ENCODE results near the gene ZNF644.
"Not testable (repeated sequence)": the region's sequence is repeated elsewhere in the genome, so short reads cannot be mapped to it uniquely, and the experiment has no call there.

Gene ZNF644

GRCh38 chr1:91021686-91022517, at the start of gene ZNF644:
Gene ZNF644, minus strand, starts transcription at chr1:91022035. Its CDS starts 39,682 bp downstream, at chr1:90982353.
- peak; percentile 84 for DNase-seq

GRCh38 chr1:91070298-91070697, 48.5 kb upstream of the ZNF644 start:
- DNase-seq: no peak

- DNase-seq: no peak
Observed at GRCh38 chr1:91066538-91066937, 44.7 kb upstream of the ZNF644 start.

GRCh38 chr1:91065337-91065736, 43.5 kb upstream of the ZNF644 start:
- DNase-seq: no peak

- not testable (repeated sequence) for DNase-seq
Observed at GRCh38 chr1:91063403-91063802, 41.6 kb upstream of the ZNF644 start.

GRCh38 chr1:91059157-91059556, 37.3 kb upstream of the ZNF644 start:
- no peak for DNase-seq

- DNase-seq: no peak
Observed at GRCh38 chr1:91057784-91058183, 35.9 kb upstream of the ZNF644 start.

- no peak for DNase-seq
Observed at GRCh38 chr1:91054780-91055481, 33.1 kb upstream of the ZNF644 start.

- no peak for DNase-seq
Observed at GRCh38 chr1:91053630-91054029, 31.8 kb upstream of the ZNF644 start.

GRCh38 chr1:91049551-91049950, 27.7 kb upstream of the ZNF644 start:
- not testable (repeated sequence) for DNase-seq

- no peak for DNase-seq
Observed at GRCh38 chr1:91046766-91047165, 24.9 kb upstream of the ZNF644 start.

GRCh38 chr1:91045284-91045683, 23.4 kb upstream of the ZNF644 start:
- no peak for DNase-seq

- DNase-seq: not testable (repeated sequence)
Observed at GRCh38 chr1:91044776-91045175, 22.9 kb upstream of the ZNF644 start.

GRCh38 chr1:91042372-91042771, 20.5 kb upstream of the ZNF644 start:
- DNase-seq: not testable (repeated sequence)

- no peak for DNase-seq
Observed at GRCh38 chr1:91038582-91038981, 16.7 kb upstream of the ZNF644 start.

GRCh38 chr1:91036894-91037829, 15.3 kb upstream of the ZNF644 start:
- no peak for DNase-seq

GRCh38 chr1:91032349-91032748, 10.5 kb upstream of the ZNF644 start:
- no peak for DNase-seq

- DNase-seq: no peak
Observed at GRCh38 chr1:91031081-91031480, 9.2 kb upstream of the ZNF644 start.

- no peak for DNase-seq
Observed at GRCh38 chr1:91026777-91027176, 4.9 kb upstream of the ZNF644 start.

GRCh38 chr1:91026320-91026719, 4.5 kb upstream of the ZNF644 start:
- DNase-seq: no peak

GRCh38 chr1:91024481-91025119, 2.8 kb upstream of the ZNF644 start:
- no peak for DNase-seq

- DNase-seq: no peak
Observed at GRCh38 chr1:91022518-91022929, 689 bp upstream of the ZNF644 start.
